GM12874 (cell line): ENCODE results near the gene SPINK13.

Experiments used
- TF ChIP-seq, protein P1 (sequence below): IDR thresholded peaks from 2 replicates; pipeline ENCODE4 v1.5.1; 2011; ENCODE audit warnings: low read depth, mild to moderate bottlenecking, control low read depth, low read length, moderate library complexity; ENCODE audit not compliant: insufficient read depth

The SPINK13 gene

DNA sequence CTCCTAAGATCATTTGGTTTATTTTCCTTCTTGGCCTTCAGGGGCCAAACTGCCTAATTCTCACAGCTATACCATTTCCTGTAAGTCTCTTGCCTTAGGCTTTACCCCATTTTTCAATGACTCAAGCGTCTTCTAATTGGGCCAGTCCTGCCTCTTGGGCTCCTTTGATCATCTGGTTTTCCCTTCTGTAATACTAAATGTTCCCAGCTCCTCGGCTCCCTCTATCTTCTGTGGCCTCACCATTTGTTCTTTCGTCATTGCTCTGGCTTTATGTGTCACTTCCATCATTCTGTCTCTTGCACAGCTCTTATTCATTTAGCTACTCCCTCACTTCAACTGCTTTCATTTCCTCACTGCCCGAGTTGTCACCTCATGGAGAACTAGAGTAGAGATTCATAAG is 29.1 kb downstream of the SPINK13 start:
- TF ChIP-seq, protein P1, sequence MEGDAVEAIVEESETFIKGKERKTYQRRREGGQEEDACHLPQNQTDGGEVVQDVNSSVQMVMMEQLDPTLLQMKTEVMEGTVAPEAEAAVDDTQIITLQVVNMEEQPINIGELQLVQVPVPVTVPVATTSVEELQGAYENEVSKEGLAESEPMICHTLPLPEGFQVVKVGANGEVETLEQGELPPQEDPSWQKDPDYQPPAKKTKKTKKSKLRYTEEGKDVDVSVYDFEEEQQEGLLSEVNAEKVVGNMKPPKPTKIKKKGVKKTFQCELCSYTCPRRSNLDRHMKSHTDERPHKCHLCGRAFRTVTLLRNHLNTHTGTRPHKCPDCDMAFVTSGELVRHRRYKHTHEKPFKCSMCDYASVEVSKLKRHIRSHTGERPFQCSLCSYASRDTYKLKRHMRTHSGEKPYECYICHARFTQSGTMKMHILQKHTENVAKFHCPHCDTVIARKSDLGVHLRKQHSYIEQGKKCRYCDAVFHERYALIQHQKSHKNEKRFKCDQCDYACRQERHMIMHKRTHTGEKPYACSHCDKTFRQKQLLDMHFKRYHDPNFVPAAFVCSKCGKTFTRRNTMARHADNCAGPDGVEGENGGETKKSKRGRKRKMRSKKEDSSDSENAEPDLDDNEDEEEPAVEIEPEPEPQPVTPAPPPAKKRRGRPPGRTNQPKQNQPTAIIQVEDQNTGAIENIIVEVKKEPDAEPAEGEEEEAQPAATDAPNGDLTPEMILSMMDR: no peak

DNA sequence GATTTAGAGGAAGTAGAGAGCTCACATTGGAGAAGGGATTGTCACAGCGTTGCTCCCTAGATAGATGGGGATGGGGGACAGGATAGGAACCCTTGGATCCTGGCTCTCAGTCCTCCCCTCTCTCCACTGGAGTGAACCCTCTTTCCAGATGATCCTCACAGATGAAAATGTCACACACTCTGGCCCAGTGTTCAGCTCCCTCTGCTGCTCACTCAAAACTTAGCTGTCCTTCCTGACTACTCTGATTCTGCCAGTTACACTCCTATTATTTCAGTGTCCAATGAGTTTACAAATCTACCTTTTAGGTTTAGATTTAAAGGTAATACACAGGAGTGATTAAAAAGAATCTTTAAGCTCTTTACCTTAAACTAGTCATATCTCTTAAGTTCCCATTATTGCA is 37.9 kb downstream of the SPINK13 start:
- TF ChIP-seq, protein P1: no peak

DNA sequence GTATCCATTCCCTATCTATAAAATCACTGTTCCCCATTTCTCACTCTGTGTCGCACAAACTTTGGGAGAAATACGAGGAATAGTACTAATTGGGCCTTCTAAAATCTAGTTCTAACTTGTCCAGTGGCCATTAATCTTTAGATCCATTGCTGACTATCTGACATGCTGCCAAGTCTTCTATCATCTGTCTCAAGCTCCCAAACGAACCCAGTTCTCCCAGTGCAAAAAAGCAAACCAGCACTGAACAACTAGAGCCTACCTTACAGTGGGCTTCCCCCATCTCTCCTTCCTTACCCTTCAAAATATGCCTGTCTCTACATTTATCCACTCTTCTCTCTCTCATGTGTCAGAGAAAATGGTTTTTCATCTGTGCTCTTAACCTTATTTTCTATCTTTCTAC is 40.4 kb downstream of the SPINK13 start:
- TF ChIP-seq, protein P1: no peak

DNA sequence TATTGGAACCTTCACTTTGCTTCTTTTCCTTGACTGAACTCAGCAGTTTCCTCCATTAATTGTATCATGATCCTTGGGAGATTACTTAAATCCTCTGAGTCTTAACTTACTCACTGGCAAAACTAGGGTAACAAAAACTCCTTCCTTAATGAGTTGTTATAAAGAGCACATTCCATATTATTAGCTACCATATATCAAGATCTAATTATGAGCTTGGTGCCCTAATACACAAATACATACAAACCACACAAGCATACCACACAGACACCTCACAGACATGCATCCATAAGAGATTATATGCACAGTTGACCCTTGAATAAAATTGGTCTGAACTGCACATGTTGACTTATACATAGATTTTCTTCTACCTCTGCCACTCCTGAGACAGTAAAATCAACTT is 41.2 kb downstream of the SPINK13 start:
- TF ChIP-seq, protein P1: no peak

DNA sequence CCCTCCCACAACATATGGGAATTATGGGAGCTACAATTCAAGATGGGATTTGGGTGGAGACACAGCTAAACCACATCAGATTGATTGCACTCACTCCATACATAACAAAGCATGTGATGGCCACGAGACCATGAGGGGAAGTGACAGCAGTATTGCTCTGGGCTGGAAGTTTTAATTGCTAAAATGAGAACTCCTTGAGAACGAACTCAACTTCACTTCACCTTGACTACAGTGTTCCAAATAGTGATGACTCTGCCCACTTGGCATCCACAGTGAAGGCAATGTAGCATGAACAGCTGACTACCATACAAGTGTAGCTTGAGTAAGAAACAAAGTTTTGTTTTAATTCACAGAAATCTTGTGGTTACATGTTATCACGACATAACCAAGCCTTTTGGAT is 42.9 kb downstream of the SPINK13 start:
- TF ChIP-seq, protein P1: no peak

DNA sequence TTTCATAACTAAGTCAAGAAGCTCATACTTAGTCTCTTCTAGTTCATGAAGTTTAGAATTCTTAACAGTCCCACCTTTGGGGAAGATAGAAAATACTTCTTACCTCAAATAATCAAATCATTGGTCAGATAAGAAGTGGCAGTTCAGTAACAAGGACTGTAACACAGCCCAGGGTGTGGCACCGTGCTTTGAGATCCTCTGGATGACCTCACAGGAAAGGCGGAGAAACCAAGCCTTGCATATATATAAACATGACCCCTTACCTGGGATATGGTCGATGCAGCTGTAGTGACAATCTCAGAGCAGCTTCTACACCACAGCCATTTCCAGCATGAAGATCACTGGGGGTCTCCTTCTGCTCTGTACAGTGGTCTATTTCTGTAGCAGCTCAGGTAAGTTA is 43.6 kb downstream of the SPINK13 start, which contains the start of gene SPINK7:
TSS of gene SPINK7 (plus strand) at position 271 of the 400 bp plus-strand sequence. CDS start at position 332, 61 bp downstream.
- TF ChIP-seq, protein P1: no peak

DNA sequence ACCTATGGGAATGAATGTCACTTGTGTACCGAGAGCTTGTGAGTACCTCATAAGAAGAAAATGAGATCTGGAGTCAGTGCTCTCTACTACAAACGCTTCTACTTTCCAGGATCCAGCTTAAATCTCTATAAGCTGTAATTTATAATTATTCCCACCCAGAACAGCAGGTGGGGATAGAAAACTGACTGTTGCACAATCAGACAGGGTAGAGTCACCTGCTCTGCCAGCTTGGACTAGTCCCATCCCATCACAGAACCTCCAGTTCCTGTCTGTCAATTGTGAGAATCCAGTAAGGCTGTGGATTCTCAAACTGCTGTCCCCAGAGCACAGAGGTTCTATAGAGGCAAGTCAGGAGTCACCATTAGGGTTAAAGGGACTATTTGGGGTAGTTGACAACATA is 45.6 kb downstream of the SPINK13 start:
- TF ChIP-seq, protein P1: no peak

DNA sequence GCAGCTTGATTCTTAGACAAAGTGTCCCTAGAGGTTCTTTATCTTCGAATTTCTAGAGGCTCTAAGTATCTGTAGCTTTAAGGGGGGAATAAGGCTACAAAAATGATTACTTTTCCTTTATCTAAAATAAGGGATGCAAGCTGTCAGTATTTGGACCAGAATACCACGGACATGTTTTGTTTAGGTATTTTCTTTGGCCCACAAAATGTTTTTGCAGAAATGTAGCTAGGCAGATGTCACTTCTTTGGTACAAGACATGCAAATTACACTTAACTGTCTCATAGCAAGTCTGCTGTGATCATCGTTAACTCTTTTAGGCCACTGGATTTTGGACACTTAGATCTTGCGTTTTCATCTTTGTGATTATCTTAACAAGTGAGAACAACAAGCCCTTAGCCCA is 46.1 kb downstream of the SPINK13 start:
- TF ChIP-seq, protein P1: no peak
